ENCODE data around the gene SPEN.
"Not testable (repeated sequence)": the region's sequence is repeated elsewhere in the genome, so short reads cannot be mapped to it uniquely, and the experiment has no call there.

Gene SPEN

DNA sequence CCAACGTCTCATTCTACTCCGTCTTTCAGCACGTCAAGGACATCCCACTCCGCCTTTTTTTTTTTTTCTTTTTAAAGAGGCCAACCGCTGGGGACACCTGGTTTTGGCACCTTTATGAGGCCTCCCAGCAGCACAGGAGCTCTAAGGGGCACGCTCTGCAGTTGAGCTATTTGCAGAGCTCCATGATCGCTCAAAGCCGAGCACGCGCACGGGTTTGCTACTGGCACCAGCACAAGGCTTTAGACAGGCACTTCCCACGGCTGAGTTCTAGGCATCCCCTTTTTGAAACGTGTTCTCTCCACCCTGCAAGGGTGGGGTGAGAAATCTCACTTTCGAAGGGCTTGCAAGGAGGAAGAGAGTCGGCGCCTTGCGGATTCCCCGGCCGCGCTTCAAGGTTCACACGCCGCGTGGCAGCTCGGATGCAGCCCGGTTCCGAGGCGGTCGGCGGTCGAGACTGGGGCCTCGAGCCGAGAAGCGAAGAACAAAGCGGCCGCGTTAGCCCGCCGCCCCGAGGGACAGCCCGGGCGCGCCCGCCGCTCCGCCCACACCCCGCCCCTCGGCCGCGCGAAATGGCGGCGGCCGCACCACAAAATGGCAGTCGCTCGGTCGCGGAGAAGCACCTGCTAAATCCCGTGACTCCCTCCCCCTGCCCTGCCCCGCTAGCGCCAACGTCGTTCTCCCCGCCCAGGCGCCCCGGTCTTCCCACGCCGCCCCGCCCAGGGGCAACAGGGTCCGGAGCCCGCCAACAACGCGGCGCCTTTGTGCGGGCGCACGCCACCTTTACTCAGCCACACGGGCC, 12.9 kb upstream of the SPEN start:
- DNase-seq (ENCODE audit: low read depth), result peak; percentile 82

DNA sequence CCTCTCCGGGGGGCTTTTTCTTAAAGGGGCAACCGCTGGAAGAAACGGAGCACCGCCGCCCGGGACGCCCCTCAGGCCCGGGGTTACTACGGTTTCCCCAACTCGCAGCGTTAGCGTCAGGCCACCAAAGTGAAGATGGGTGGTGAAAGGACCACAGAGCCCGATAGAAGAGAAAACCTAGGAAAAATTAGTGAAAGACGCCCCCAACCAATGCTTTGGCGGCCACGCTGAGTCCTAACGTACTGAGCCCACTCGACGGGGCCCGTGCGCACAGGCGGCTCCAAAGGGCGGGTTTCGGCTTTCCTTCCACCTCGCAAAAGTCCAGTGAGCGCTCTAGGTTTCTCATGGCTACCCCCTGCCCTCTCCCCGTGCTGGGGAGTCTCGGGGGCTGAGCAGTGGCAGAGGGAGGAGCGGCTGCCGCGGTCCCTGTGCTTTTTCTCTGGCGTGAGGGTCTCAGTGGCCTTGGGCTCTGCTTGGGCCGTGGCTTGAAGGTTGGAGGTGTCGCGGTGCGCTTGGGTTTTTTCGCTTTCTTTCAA, 12.2 kb upstream of the SPEN start:
- DNase-seq (ENCODE audit: low read depth), result no peak

DNA sequence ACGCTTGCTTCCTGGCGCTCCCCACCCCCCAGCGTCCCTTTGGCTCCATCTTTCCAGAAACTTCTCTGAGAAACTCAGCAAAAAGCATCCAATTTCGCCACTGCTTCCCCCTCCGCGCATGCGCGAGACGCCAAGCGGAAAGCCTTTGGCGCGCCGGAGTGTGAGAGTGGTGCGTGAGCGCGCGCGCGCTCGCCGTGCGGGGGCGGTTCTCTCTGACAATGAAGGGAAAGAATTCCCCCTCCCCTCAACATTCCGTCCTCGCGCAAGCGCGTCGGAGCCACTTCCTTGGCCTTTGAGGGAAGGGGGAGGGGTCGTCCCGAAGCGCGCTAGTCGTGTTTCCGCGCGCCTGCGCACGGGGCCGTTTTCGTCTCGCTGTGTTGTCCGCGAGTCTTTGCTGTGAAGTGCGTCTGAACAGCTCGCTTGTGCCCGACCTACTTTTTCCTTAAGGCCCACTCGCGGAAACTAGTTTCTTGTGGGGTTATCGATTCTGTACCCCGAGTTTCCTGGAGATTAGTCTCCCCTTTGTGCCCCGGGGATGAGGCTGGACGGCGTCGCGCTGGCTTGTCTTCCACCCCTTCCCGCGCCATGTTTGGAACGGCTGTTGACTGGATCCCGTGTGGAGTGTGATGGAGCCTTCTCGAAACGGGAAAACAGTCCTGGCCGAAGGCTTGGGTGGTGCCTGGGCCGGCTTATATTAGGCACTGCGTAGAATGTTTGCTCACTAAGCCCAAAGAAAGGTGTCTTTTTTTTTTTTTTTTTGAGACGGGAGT, 11.6 kb upstream of the SPEN start:
- peak; percentile 98 for DNase-seq (ENCODE audit: low read depth)

DNA sequence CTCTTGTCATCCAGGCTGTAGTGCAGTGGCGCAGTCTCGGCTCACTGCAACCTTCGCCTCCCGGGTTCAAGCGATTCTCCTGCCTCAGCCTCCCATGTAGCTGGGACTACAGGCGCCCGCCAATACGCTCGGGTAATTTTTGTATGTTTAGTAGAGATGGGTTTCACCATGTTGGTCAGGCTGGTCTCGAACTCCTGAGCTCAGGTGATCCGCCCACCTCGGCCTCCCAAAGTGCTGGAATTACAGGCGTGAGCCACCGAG, 11.1 kb upstream of the SPEN start:
- not testable (repeated sequence) for DNase-seq (ENCODE audit: low read depth)

DNA sequence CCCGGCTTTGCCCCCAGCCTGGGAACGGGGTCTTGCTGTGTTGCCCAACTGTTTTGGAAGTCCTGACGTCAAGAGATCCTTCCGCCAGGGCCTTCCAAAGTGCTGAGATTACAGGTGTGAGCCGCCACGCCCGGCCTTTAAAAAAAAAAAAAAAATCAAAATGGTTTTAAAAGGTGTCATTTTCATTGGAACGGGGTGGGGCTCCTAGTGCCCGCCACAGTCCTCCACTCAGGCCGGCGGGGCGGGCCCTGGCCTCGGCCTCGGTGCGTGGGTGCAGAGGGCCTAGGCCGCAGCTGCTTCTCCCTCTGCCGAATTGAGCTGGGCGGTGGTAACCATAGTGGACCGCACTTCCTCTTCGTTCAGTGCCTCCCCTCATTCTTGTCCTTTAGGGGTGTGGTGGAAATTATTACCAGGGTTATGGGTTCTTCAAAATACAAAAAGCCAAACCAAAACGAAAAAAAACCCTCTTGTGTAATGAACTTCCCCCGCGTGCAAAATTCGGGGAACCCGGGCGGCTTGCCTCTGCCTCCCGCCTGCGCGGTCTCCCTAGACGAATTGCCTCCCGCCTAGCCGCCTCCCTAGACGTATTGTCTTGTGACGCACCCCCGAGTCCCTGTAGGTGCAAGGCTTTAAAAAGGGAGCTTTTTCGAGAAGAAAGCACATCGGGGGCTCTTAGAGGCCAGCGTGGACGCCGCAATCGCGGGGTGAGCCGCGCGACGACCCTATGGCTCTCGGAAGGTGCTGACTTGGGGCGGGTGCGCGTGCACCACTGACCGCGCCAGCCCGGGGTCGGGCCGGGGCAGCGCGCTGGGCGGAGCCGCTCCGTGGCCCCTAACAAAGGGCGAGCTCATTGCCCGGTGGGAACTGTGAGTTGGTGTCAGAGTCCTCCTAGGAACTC, 10.5 kb upstream of the SPEN start:
- peak; percentile 13 for DNase-seq (ENCODE audit: low read depth)

DNA sequence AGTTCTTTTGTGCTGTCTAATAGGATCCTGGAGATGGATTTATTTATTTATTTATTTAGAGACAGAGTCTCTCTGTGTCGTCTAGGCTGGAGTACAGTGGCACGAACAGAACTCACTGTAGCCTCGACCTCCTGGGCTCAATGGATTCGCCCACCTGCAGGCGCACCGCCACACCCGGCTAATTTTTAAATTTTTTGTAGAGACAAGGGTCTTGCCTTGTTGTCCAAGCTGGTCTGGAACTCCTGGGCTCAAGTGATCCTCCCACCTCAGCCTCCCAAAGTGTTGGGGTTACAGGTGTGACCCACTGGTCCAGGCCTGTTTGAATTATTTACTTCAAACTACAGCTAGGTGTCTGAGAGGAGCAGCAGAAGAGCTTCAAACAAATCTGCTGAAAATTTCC, 9.6 kb upstream of the SPEN start:
- DNase-seq (ENCODE audit: low read depth), result no peak

DNA sequence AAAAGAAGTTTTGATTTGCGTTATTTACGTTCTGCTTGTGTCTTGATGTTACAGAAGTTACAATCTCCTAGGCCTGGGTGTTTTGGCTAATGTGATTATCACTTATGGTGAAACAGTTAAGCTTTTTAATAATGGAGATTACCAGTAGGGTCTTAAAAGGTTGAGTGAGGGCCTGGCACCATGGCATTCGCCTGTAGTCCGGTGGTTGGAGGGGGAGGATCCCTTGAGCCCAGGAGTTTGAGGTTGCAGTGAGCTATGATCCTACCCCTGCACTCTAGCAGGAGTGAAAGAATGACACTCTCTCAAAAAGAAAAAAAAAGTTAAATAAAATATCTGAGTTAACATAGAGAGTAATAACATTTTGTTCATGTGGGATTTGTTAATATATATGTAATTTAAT, 8.8 kb upstream of the SPEN start:
- DNase-seq (ENCODE audit: low read depth), result no peak

DNA sequence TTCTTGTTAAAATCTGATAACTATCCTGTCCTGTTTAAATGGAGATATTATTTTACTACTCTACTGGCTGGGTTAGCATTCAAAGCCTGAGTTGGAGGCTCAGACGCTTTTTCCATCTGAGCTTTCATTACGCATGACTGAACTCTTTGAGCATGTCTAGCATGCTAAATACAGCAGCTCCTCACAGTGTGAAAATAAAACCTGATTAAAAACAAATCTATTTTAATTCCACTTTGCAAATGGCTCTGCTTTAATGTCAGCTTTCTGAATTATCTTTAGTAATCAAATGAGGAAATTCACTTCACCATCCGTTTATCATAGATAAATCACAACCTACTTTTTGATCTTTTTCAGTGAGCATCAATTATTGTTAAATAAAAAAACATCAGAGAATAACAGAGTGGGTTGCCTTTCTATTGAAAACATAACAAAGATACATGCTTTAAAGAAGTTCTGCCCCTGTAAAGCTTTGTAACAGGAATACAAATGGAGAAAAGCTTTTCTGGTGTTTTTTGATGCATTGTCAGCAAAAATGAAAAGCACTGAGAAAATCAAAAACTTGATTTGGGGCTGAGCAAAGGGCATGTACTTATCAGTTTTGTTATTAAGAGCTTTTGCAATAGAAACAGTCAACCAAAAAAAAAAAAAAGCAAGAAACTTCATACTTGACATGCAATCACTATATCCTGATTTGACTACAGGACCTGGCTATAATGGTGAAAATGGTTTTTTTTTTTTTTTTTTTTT, 3.5 kb upstream of the SPEN start:
- DNase-seq (ENCODE audit: low read depth), result no peak

DNA sequence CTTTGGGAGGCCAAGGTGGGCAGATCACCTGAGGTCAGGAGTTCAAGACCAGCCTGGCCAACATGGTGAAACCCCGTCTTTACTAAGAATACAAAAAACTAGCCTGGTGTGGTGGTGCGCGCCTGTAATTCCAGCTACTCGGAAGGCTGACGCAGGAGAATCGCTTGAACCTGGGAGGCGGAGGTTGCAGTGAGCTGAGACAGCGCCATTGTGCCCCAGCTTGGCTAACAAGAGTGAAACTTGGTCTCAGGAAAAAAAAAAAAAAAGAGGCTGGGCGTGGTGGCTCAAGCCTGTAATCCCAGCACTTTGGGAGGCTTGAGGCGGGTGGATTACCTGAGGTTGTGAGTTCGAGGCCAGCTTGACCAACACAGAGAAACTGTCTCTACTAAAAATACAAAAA, 1.5 kb upstream of the SPEN start:
- not testable (repeated sequence) for DNase-seq (ENCODE audit: low read depth)

DNA sequence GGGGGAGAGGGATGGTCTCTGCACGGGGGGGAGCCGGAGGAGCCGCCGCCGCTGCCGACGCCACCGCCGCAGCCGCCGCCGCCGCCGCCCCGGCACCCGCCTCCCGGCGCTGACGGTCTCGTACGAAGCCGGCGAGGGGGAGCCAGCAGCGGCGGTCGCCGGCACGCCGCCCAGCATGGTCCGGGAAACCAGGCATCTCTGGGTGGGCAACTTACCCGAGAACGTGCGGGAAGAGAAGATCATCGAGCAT, 311 bp downstream of the SPEN start:
- no peak for DNase-seq (ENCODE audit: low read depth)

DNA sequence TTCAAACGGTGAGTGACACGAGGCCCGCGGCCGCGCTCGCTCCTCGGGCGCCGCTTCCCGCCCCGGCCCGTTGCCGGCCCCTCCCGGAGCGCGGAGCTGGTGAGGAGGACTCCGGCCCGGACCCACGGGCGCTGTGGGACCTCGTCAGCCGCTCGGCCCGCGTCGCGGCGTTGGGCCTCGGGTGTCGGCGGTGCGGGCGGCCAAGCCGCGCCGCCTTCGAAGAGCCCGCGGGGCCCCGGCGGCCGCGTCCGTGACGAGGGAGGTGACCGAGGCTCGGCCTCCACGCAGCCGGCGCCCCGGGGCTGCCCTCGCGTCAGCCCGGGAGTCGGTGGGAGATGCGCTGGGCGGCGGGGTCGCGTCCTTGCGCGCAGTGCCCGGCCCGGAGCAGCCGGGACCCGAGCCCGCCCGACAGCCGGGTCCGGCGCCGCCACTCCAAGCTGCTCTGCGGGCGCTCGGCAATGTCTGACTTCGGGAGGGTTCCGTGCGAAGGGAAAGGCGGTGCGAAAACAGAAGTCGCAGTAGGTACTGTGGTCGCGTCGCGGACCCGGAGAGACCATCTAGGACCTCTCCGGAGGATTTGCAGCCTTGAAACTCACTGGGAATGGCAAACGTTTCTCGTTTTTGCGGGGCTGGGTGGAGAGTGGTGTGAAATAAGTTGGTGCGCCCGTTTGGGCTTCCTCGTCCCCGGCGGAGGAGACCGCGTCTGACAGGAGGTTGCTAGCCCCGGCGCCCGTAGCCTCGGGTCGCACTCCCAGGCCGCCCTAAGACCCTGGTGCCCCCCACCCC, 829 bp downstream of the SPEN start:
- DNase-seq (ENCODE audit: low read depth), result peak; percentile 18

DNA sequence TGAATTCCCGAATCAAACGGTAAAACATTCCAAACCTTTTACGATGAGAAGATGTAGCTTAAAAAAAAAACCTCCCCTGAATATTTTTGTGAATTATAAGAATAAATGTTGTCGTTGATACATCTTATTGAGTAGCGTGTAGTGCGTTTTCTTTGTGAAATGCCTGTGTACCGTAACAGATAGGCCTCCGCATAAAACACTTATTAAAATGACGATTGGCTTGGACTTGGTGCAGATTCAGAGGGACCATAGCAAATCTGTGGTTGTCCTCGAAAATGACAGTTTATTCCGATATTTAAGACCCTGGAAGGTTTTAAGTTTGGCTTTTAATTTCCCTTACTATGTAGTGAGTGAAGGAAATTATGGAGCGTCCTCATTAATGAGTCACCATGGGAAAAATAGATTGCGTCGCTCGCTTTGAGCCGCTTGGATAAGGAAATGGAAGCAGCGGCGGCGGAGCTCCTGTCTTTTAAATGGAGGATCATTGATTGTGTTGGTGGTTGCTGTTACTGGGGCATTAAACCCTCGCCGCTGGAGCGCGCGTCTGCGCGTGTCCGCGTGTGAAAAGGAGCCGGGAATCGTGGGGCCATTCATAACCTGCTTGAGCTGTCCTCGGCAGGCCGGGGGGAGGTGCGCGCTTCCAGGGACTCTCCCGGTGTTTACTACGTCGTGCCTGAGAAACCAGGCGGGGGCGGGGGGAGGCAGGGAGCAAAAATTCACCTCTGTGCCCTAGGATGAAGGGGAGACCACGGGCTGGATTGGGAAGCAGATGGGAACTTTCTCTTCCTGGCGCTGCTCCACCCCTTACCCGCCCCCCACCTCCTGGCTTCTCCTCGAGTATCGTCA, 1.6 kb downstream of the SPEN start:
- DNase-seq (ENCODE audit: low read depth), result peak; percentile 64

DNA sequence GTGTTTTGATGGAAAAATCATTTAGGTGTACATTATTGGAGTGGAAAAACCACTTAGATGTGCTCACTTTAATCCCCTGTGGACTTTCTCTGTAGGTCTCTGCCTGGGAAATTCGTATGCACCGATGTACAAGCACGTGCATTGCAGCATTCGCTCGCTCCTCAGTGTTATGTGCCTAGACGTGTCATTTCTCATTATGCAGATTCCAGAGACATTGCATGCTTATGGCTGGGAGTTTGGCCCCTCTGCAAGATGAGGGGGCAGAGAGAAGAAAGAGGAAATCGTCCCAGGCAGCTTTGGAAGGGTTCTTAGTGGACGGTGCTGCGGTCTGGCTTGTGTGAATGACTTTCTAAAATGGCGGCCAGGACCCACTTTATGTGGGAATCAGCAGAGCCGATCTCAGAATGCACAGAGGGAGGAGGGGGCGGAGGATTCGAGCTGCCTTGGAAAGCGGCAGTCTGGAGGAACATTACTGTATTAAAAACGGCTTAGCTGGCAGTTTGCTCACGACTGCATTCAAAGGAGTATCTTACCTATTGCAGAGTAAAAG, 2.3 kb downstream of the SPEN start:
- no peak for DNase-seq (ENCODE audit: low read depth)

DNA sequence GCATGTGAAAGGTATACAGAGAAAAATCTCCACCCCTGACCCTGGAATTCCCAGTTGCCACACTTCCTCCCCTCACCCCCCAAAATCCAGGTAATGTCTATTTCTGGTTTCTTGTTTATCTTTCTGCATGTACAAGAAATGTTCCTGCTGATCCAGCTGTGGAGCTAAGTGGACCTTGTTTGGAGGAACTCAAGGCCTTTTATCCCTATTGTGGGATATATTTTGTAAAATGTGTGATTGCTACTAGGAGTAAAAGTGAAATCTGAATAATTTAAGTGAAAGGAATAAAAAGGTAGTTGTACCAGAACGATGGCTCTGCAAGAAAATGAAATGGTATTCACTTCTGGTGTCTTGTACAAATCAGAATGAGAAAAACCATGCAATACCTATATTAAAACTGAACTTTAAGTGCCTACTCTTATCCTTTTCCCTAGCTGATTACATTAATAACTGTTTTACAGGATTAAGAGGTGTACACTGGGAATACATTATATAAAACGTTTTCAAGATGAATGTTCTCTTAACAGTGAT, 3.0 kb downstream of the SPEN start:
- no peak for DNase-seq (ENCODE audit: low read depth)

DNA sequence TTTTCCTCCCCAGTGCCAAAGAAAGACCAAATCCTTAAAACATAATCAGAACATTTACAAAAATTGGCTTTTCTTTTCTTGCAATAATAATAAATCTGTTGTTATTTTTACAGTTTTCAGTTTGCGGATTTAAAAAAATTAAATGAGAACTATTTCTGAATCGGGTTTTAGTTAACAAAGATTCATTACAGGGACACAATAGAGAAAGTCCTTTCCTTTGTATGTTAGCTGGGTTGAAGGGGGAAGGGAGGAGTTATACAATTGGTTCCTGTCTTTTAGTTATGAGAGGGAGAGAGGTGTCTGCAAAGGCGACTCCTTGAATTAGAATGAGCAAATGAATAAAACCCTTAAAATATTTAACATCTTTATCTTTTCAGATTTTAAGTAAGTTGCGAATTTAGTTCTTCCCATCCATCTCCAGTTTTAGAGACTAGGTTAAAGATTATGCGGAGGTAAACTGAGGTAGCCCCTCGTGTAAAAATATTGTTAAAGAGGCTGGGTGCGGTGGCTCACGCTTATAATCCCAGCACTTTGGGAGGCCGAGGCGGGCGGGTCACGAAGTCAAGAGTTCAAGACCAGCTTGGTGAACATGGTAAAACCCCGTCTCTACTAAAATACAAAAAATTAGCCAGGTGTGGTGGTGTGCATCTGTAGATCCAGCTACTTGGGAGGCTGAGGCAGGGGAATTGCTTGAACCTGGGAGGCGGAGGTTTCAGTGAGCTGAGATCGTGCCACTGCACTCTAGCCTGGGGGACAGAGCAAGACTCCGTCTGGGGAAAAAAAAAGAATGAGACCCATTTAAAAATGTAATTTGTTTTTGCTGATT, 3.9 kb downstream of the SPEN start:
- DNase-seq (ENCODE audit: low read depth), result no peak

DNA sequence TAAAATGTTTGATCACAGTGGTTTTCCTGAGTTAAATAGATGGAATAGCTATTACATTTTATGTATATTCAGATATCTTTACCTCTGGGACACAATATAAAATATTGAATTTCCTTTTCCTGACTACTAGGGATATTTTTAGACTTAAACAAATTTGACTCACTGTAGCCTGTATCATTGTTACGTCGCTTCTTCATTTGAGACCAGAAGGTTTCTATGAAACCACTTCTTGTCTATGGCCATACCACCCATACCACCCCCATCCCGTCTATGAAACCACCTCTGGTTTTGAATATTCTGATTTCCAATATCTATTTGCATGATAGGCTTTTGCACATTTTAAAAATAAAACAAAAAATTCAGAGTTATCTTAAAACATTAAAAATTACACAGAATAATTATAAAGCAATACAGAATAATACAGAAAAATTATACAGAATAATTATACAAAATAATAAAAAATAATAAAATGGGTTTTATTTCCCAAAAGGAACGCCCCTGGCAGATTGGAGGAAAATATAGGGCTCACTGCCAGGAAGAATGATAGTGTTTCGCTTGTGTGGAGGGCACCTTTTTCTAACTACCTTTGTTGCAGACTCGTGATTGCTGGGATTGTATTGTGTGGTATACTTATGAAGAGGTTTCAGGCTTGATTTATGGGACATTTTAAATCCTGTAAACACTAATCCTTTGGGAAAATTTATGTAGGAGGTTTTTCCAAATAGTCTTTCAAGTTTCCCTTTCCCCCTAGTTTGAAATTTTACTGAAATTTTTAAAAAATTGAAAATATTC, 4.7 kb downstream of the SPEN start:
- DNase-seq (ENCODE audit: low read depth), result no peak

DNA sequence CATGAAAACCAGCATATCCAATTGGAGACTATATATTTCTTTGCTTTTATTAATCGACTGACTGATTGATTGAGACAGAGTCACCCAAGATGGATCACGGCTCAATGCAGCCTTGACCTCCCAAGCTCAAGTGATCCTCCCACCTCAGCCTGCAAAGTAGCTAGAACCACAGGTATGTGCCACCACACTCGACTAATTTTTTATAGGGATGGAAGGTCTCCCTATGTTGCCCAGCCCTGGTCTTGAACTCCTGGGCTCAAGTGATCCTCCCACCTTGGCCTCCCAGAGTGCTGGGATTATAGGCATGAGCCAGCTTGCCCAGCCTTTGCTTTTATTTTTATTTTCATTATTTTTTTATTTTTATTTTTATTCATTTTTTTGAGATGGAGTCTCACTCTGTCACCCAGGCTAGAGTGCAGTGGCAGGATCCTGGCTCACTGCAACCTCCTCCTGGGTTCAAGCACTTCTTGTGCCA, 5.4 kb downstream of the SPEN start:
- no peak for DNase-seq (ENCODE audit: low read depth)

DNA sequence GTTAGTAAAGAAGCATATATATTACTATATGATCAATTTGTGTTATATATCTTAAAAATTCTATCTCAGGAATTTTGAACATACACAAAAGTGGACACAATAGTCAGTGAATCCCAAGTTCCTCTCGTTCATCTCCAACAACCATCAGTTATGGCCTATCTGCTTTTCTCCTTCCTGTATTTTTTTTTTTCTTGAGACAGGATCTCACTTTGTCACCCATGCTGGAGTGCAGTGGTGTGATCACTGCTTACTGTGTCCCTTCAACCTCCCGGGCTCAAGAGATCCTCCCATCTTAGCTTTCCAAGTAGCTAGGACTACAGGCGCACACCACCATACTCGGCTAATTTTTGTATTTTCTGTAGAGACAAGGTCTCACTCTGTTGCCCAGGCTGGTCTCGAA, 9.4 kb downstream of the SPEN start:
- no peak for DNase-seq (ENCODE audit: low read depth)
